CD14-positive monocyte (primary cell): ENCODE results near the gene GRM5. TPM values are rescaled to one million over a fixed set of nuclear protein-coding genes. Genes with fewer than 3 reads are reported as not detected.

Experiments
- DNase-seq, 3 donors: peaks; one replicate each; pipeline ENCODE4 v3.0.0-alpha.2; 2011 to 2022
- H2AFZ ChIP-seq: 2 replicates; pipeline ENCODE4 v1.6.0; 2012; ENCODE audit warnings: mild to moderate bottlenecking, low read depth, low read length, inconsistent platforms; ENCODE audit not compliant: insufficient read depth, poor library complexity, severe bottlenecking
- H3K27ac ChIP-seq, 2 donors: 1 replicate in 1 of 2; 2 replicates in 1 of 2; pipeline ENCODE4 v1.5.1; 2012 to 2013; ENCODE audit warnings: low read length in 2 of 2, control low read depth in 1 of 2, inconsistent platforms in 1 of 2, low read depth in 1 of 2, mild to moderate bottlenecking in 1 of 2
- H3K27me3 ChIP-seq, 2 donors: one replicate each; pipeline versions ENCODE4 v1.6.0 to v1.6.1; 2011 to 2013; ENCODE audit warnings: low read length in 2 of 2; ENCODE audit not compliant: control insufficient read depth in 2 of 2, insufficient read depth in 2 of 2
- H3K36me3 ChIP-seq, 2 donors: replicated peaks in 1 of 2; 1 replicate in 1 of 2; 2 replicates in 1 of 2; pipeline versions ENCODE4 v1.5.1 to v1.6.1; 2012 to 2013; ENCODE audit warnings: low read length in 2 of 2, control low read depth in 1 of 2, inconsistent platforms in 1 of 2, mild to moderate bottlenecking in 1 of 2; ENCODE audit not compliant: insufficient read depth in 2 of 2, control insufficient read depth in 1 of 2
- H3K4me1 ChIP-seq, 2 donors: 1 replicate in 1 of 2; 2 replicates in 1 of 2; pipeline versions ENCODE4 v1.5.1 to v1.6.1; 2012 to 2013; ENCODE audit warnings: low read length in 2 of 2, control low read depth in 1 of 2, inconsistent platforms in 1 of 2, mild to moderate bottlenecking in 1 of 2, moderate library complexity in 1 of 2; ENCODE audit not compliant: insufficient read depth in 2 of 2, control insufficient read depth in 1 of 2
- H3K4me2 ChIP-seq: replicated peaks from 2 replicates; pipeline ENCODE3; 2012; ENCODE audit warnings: low read length, moderate library complexity, mild to moderate bottlenecking; ENCODE audit not compliant: poor library complexity, severe bottlenecking; ENCODE audit errors: extremely low read depth
- H3K4me3 ChIP-seq, 3 experiments: fragments of 200-600 bp in 1 of 3; sonication (generic) in 1 of 3; replicated peaks in 1 of 3; 1 replicate in 2 of 3; 2 replicates in 1 of 3; pipeline ENCODE4 v1.5.1; 2011 to 2013; ENCODE audit warnings: low read length in 3 of 3, mild to moderate bottlenecking in 3 of 3, control low read depth in 2 of 3, low read depth in 2 of 3, inconsistent platforms in 1 of 3, moderate library complexity in 1 of 3
- H3K79me2 ChIP-seq: 2 replicates; pipeline ENCODE4 v1.6.0; 2012; ENCODE audit warnings: mild to moderate bottlenecking, control low read depth, inconsistent platforms, low read length, moderate library complexity; ENCODE audit not compliant: insufficient read depth
- H3K9ac ChIP-seq: 2 replicates; pipeline ENCODE4 v1.6.0; 2017; ENCODE audit warnings: low read length, mild to moderate bottlenecking; ENCODE audit not compliant: insufficient read depth, poor library complexity, severe bottlenecking
- H3K9me3 ChIP-seq, 2 donors: replicated peaks in 1 of 2; 1 replicate in 1 of 2; 2 replicates in 1 of 2; pipeline versions ENCODE4 v1.5.1 to v1.6.1; 2012 to 2013; ENCODE audit warnings: low read length in 2 of 2, control low read depth in 1 of 2; ENCODE audit not compliant: control insufficient read depth in 1 of 2, insufficient read depth in 1 of 2
- H4K20me1 ChIP-seq: 2 replicates; pipeline ENCODE4 v1.6.0; 2012; ENCODE audit warnings: mild to moderate bottlenecking, low read length, control low read depth, moderate library complexity; ENCODE audit not compliant: insufficient read depth
- H3K27ac Mint-ChIP-seq, 7 donors: one replicate each; pipeline ENCODE4 v1.8.0; 2020; ENCODE audit warnings: mild to moderate bottlenecking in 7 of 7, mixed read lengths in 7 of 7, moderate library complexity in 6 of 7, inconsistent platforms in 2 of 7
- H3K27me3 Mint-ChIP-seq, 3 donors: one replicate each; pipeline ENCODE4 v1.8.0; 2021 to 2022; ENCODE audit warnings: low read depth in 3 of 3, mild to moderate bottlenecking in 3 of 3, mixed read lengths in 3 of 3, moderate library complexity in 3 of 3, inconsistent platforms in 1 of 3
- H3K36me3 Mint-ChIP-seq, 2 donors: one replicate each; pipeline ENCODE4 v1.8.0; 2020; ENCODE audit warnings: mixed read lengths in 2 of 2, inconsistent platforms in 1 of 2, mild to moderate bottlenecking in 1 of 2
- H3K4me1 Mint-ChIP-seq: one replicate; pipeline ENCODE4 v1.8.0; 2020; ENCODE audit warnings: mild to moderate bottlenecking, mixed read lengths
- H3K4me3 Mint-ChIP-seq, 2 donors: one replicate each; pipeline ENCODE4 v1.8.0; 2020; ENCODE audit warnings: mild to moderate bottlenecking in 2 of 2, mixed read lengths in 2 of 2, moderate library complexity in 1 of 2
- H3K9me3 Mint-ChIP-seq, 7 donors: one replicate each; pipeline ENCODE4 v1.8.0; 2020 to 2022; ENCODE audit warnings: mixed read lengths in 7 of 7, mild to moderate bottlenecking in 6 of 7, moderate library complexity in 6 of 7, inconsistent platforms in 2 of 7
- CTCF ChIP-seq: fragments of 200-600 bp; IDR thresholded peaks from one replicate; pipeline ENCODE4 v1.8.0; 2022; ENCODE audit warnings: antibody characterized with exemption, mild to moderate bottlenecking
- WGBS: methylation state at CpG from one replicate; pipeline ENCODE4 v1.1.5; 2013; ENCODE audit warnings: missing lambda C conversion rate; ENCODE audit not compliant: insufficient coverage; 5-methylcytosine and 5-hydroxymethylcytosine counted together
- intact Hi-C, 2 donors: fragments of 100-400 bp; cut with micrococcal nuclease; formaldehyde crosslinking; loops; one replicate each; pipeline versions ENCODE4 v1.15.0 to v1.15.1; 2023
- polyA plus RNA-seq, 3 donors: library from polyadenylated mRNA; depleted of rRNA in 1 of 3; unstranded in 2 of 3; stranded (reverse) in 1 of 3; fragments of 300-500 nt in 2 of 3; fragments of >200 nt in 1 of 3; fragmentation: Illumina TruSeq in 2 of 3; gene quantifications; 1 replicate in 2 of 3; 2 replicates in 1 of 3; pipeline ENCODE4 v1.2.3, GENCODE V29; 2012 to 2021

Gene GRM5
- polyA plus RNA-seq, 3 donors = not detected

- no peak overlapping the region for H3K4me3 ChIP-seq
- Mint-ChIP-seq H3K4me3 (no peak overlapping the region), H3K4me1 (no peaks in the 10 kb centered on the region), H3K9me3 (peaks cover 0 to 5% (median 0%) of the 10 kb centered on the region in 7 donors), H3K27ac (no peak overlapping the region), H3K27me3 (peaks cover 1 to 2% (median 1%) of the 10 kb centered on the region in 3 donors), H3K36me3 (no peaks in the 10 kb centered on the region)
- H3K79me2 ChIP-seq = no peaks in the 10 kb centered on the region
- no peak overlapping the region for H3K9ac ChIP-seq
- no CpG with 5 or more reads among the region's 1 CpG for WGBS
- intact Hi-C loops = no loop called here
- DNase-seq = no peak
- TF ChIP-seq CTCF = no peak
- no peak overlapping the region for H2AFZ ChIP-seq
- H3K9me3 ChIP-seq = no peaks in the 10 kb centered on the region
- no peaks in the 10 kb centered on the region for H3K4me1 ChIP-seq
- H4K20me1 ChIP-seq = no peaks in the 10 kb centered on the region
- H3K4me2 ChIP-seq = no peak overlapping the region
- H3K27ac ChIP-seq = no peak overlapping the region
- H3K27me3 ChIP-seq = no peaks in the 10 kb centered on the region
- H3K36me3 ChIP-seq = no peaks in the 10 kb centered on the region
These were observed 527.7 kb downstream of the GRM5 start for GRCh38 chr11:88538098-88538497.

GRCh38 chr11:88537613-88538012 is 528.2 kb downstream of the GRM5 start:
- no peak overlapping the region for H2AFZ ChIP-seq
- no peak for TF ChIP-seq CTCF

More at GRCh38 chr11:88537613-88538012, 528.2 kb downstream of the GRM5 start:
- no peak for DNase-seq
- no CpG with 5 or more reads among the region's 2 CpGs for WGBS
- H3K4me3 ChIP-seq = no peak overlapping the region
- H3K9me3 ChIP-seq = no peaks in the 10 kb centered on the region
- no peaks in the 10 kb centered on the region for H4K20me1 ChIP-seq
- no peak overlapping the region for H3K9ac ChIP-seq
- intact Hi-C loops = no loop called here
- Mint-ChIP-seq H3K27me3 (peaks cover 1 to 2% (median 1%) of the 10 kb centered on the region in 3 donors), H3K4me1 (no peaks in the 10 kb centered on the region), H3K9me3 (peaks cover 0 to 5% (median 0%) of the 10 kb centered on the region in 7 donors), H3K36me3 (no peaks in the 10 kb centered on the region), H3K27ac (no peak overlapping the region), H3K4me3 (no peak overlapping the region)
- no peak overlapping the region for H3K4me2 ChIP-seq
- H3K36me3 ChIP-seq = no peaks in the 10 kb centered on the region
- no peaks in the 10 kb centered on the region for H3K27me3 ChIP-seq
- H3K79me2 ChIP-seq = no peaks in the 10 kb centered on the region
- no peak overlapping the region for H3K27ac ChIP-seq
- no peaks in the 10 kb centered on the region for H3K4me1 ChIP-seq
